Gastroesophageal sphincter (tissue), 4 donors: ENCODE measurements around the gene PAX5. TPM values are rescaled to one million over a fixed set of nuclear protein-coding genes. Genes with fewer than 3 reads are reported as not detected.

ENCODE experiments used
- ATAC-seq: fragments of 150-250 bp; one replicate; pipeline ENCODE4 v1.9.1; 2016; ENCODE audit warnings: mild to moderate bottlenecking, moderate library complexity
- H3K27ac ChIP-seq, 4 donors: fragments of 200-600 bp; sonication (generic) in 3 of 4; 1 replicate in 3 of 4; 2 replicates in 1 of 4; pipeline ENCODE4 v1.5.1; 2016 to 2019
- H3K27me3 ChIP-seq: fragments of 200-600 bp; sonication (generic); one replicate; pipeline ENCODE4 v1.5.1; 2019
- H3K36me3 ChIP-seq, 2 donors: fragments of 200-600 bp; sonication (generic); one replicate each; pipeline ENCODE4 v1.5.1; 2019; ENCODE audit warnings: control low read depth in 1 of 2
- H3K4me1 ChIP-seq, 3 donors: fragments of 200-600 bp; sonication (generic); 1 replicate in 2 of 3; 2 replicates in 1 of 3; pipeline ENCODE4 v1.5.1; 2016 to 2019; ENCODE audit warnings: control low read depth in 2 of 3
- H3K4me3 ChIP-seq, 2 donors: fragments of 200-600 bp; sonication (generic); one replicate each; pipeline ENCODE4 v1.5.1; 2019; ENCODE audit warnings: mild to moderate bottlenecking in 1 of 2, moderate library complexity in 1 of 2
- H3K9me3 ChIP-seq, 3 donors: fragments of 200-600 bp; sonication (generic); one replicate each; pipeline ENCODE4 v1.5.1; 2017 to 2019; ENCODE audit warnings: control low read depth in 2 of 3
- EP300 ChIP-seq: sonication (generic); formaldehyde crosslinking; IDR thresholded peaks from one replicate; pipeline ENCODE4 v1.6.1; 2017; ENCODE audit warnings: antibody characterized with exemption, mild to moderate bottlenecking
- POLR2A ChIP-seq, 2 donors: fragments of 450-650 bp; IDR thresholded peaks; one replicate each; pipeline ENCODE4 v1.6.1; 2017; ENCODE audit warnings: antibody characterized with exemption in 2 of 2, mild to moderate bottlenecking in 2 of 2, moderate library complexity in 1 of 2
- POLR2AphosphoS5 ChIP-seq: sonication (generic); formaldehyde crosslinking; IDR thresholded peaks from one replicate; pipeline ENCODE4 v1.6.1; 2017; ENCODE audit warnings: antibody characterized with exemption
- WGBS, 2 donors: methylation state at CpG; one replicate each; pipeline ENCODE4 v1.1.5; 2018; ENCODE audit warnings: low coverage in 1 of 2; 5-methylcytosine and 5-hydroxymethylcytosine counted together
- small RNA-seq, 4 donors: library from RNA; depleted of rRNA; stranded (forward); fragments of <200 nt; gene quantifications; one replicate each; pipeline ENCODE3, GENCODE V24; 2016
- total RNA-seq, 4 donors: library from RNA; depleted of rRNA; stranded (reverse); fragments of >200 nt; gene quantifications; one replicate each; pipeline ENCODE4 v1.1.0, GENCODE V29; 2016
- TF ChIP-seq, protein P1 (sequence below), 4 experiments: fragments of 200-600 bp in 2 of 4; fragments of 450-650 bp in 2 of 4; sonication (generic) in 1 of 4; IDR thresholded peaks; one replicate each; pipeline ENCODE4 v1.5.1; 2017 to 2019; ENCODE audit warnings: antibody characterized with exemption in 4 of 4, mild to moderate bottlenecking in 2 of 4, moderate library complexity in 2 of 4

PAX5 gene
- total RNA-seq, 4 donors from 2014 or later, result under 0.01 TPM; not detected in 3

DNA sequence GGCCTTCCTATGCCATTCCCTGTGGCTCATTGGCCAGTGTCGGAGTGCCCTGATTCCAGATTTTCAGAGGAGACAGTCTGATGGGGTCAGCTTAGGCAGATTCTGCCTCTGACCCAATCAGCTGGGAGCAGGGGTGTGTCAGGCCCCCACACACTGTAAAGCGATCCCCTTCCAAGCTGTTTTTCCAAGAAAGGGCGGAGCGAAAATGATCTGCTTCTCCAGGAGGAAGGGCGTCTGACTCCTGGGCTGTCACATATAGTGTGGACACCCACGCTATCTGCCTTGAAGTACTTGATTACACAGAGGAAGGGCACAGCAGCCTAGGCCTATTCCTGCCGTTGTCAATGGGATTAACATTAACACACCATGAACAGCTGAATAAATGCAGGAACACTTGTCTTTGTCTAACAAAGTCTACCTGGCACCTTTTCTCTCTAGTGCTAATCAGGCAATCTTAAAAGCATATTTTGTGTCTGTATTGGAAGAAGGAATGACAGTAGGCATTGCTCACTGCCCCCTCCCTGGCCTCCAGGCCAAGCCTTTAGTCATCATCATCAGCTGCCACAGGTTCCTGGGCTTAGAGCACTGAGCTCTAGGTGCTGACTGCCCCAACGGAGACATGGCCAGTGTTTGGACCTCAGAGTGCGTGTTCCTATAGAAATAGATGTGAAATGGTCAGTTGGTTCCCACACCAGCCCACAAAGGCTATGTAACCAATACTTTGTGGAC lies 242.7 kb downstream of the PAX5 start:
- TF ChIP-seq POLR2A (IDR thresholded peaks at IDR 0.05) (no peak), POLR2AphosphoS5 (no peak), EP300 (no peak)
- TF ChIP-seq, protein P1, sequence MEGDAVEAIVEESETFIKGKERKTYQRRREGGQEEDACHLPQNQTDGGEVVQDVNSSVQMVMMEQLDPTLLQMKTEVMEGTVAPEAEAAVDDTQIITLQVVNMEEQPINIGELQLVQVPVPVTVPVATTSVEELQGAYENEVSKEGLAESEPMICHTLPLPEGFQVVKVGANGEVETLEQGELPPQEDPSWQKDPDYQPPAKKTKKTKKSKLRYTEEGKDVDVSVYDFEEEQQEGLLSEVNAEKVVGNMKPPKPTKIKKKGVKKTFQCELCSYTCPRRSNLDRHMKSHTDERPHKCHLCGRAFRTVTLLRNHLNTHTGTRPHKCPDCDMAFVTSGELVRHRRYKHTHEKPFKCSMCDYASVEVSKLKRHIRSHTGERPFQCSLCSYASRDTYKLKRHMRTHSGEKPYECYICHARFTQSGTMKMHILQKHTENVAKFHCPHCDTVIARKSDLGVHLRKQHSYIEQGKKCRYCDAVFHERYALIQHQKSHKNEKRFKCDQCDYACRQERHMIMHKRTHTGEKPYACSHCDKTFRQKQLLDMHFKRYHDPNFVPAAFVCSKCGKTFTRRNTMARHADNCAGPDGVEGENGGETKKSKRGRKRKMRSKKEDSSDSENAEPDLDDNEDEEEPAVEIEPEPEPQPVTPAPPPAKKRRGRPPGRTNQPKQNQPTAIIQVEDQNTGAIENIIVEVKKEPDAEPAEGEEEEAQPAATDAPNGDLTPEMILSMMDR (IDR thresholded peaks at IDR 0.05), result no peak
- Histone ChIP-seq H3K27ac (no peak overlapping the region), H3K27me3 (peaks cover 21% of the 10 kb centered on the region), H3K4me1 (no peaks in the 10 kb centered on the region), H3K9me3 (peaks cover 0 to 13% (median 0%) of the 10 kb centered on the region in 3 donors), H3K4me3 (no peak overlapping the region), H3K36me3 (no peaks in the 10 kb centered on the region)
- 11 to 47% methylated on average over 1 to 4 of the region's 9 CpGs for WGBS, 2 donors
- no peak for ATAC-seq

DNA sequence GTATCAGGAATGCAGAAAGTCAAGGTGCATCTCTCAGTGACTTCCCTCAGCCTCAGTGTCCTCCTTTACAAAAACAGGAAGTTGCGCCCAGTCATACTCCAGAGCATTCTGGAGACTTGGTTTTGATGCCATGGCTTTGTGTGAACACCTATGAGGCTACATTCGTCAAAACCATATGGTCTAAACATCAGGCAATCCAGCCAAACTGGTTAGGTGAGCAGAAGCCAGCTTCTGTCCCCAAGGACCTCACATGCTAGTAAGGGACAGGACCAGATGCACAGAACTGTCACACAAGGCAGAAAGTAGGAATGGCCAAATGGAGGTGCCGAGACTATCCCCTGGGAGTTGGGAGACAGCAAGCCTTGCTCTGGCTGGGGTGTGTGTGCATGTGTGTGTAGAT lies 244.2 kb downstream of the PAX5 start:
- Histone ChIP-seq H3K9me3 (peaks cover 0 to 13% (median 0%) of the 10 kb centered on the region in 3 donors), H3K4me1 (no peaks in the 10 kb centered on the region), H3K4me3 (no peak overlapping the region), H3K27ac (no peak overlapping the region), H3K27me3 (peaks cover 22% of the 10 kb centered on the region), H3K36me3 (no peaks in the 10 kb centered on the region)
- no peak for TF ChIP-seq EP300
- TF ChIP-seq POLR2A (IDR thresholded peaks at IDR 0.05), result no peak
- TF ChIP-seq POLR2AphosphoS5, result no peak
- TF ChIP-seq, protein P1 (IDR thresholded peaks at IDR 0.05), result no peak
- ATAC-seq, result no peak
- 0 to 54% methylated on average over 1 to 3 of the region's 3 CpGs for WGBS, 2 donors

DNA sequence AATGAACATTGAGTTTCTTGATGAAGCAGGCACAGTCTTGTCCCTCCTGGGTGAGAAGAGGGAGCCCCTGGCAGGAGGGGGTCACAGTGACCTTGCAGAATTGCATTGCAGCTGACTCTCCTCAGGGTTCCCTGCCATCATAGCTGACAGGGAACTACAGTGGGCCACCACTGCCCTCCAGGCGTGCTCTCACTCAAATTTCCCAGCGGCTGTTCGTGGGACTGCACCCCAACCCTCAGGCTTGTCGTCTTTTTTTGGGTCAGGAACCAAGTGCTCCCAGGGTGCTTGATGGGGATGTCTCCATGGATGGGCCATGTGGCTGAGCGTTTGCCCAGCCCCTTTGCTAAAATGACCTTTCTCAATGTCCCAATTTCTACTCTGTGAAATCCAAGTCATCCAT lies 245.5 kb downstream of the PAX5 start:
- peaks cover 36% of the 10 kb centered on the region for H3K27me3 ChIP-seq
- no peak for ATAC-seq
- no peak overlapping the region for H3K4me3 ChIP-seq
- no peak for TF ChIP-seq EP300
- TF ChIP-seq POLR2A (IDR thresholded peaks at IDR 0.05), result no peak
- no peak for TF ChIP-seq POLR2AphosphoS5
- TF ChIP-seq, protein P1 (IDR thresholded peaks at IDR 0.05), result no peak
- no peaks in the 10 kb centered on the region for H3K4me1 ChIP-seq
- H3K36me3 ChIP-seq, result no peaks in the 10 kb centered on the region
- H3K27ac ChIP-seq, result no peak overlapping the region
- WGBS, 2 donors, result 30 to 100% methylated on average over 1 to 5 of the region's 5 CpGs
- H3K9me3 ChIP-seq, result peaks cover 0 to 8% (median 0%) of the 10 kb centered on the region in 3 donors

DNA sequence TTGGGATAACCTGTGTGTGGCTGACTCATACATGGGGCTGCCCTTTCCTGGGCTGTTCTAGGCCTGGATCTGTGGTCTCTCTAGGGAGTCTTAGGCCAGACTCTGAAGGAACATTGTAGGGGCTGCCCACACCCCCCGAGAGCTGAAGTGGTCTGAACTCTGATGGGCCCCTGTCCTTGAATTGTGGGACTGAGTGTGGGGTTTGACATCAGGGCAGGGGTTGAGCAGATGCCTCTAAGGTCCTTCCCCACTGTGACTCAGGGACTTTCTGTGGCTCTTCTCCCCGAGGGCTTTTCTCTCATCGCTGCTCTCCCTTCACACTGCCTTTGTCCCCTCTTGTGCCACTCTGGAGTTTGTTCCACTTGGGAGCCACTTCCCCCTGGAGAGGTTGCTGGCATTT lies 246.4 kb downstream of the PAX5 start:
- H3K4me3 ChIP-seq, result no peak overlapping the region
- no peaks in the 10 kb centered on the region for H3K36me3 ChIP-seq
- no peak for TF ChIP-seq EP300
- no peak for TF ChIP-seq POLR2A (IDR thresholded peaks at IDR 0.05)
- TF ChIP-seq, protein P1 (IDR thresholded peaks at IDR 0.05), result no peak
- no peak for TF ChIP-seq POLR2AphosphoS5
- 0 to 42% methylated on average over 1 to 2 of the region's 3 CpGs for WGBS, 2 donors
- H3K27me3 ChIP-seq, result peaks cover 44% of the 10 kb centered on the region
- no peaks in the 10 kb centered on the region for H3K9me3 ChIP-seq
- no peak for ATAC-seq
- no peaks in the 10 kb centered on the region for H3K4me1 ChIP-seq
- H3K27ac ChIP-seq, result no peak overlapping the region

Small RNA genes lying within 50 kb of the gene (small RNA-seq; reads per million reads assigned to genes)
- gene MIR4475 (0 reads per million in 4 donors), gene MIR4476 (0 reads per million in 4 donors), gene MIR4540 (0 reads per million in 4 donors)

Other genes starting within 250 kb of the PAX5 start
- 10 to 100 TPM; 12.1 to 23.5 (median 17.6) TPM for gene ZCCHC7, start 86.3 kb upstream of the PAX5 start, total RNA-seq